Choroid plexus epithelial cell (primary cell): ENCODE data around the gene MESP1.
A peak's percentile ranks its signal among the peaks of the same experiment; 100 is the strongest.

Source experiments
- DNase-seq: peaks from one replicate; pipeline ENCODE4 v3.0.0-alpha.2; 2010; ENCODE audit warnings: low read depth
- H3K4me3 ChIP-seq: 2 replicates; pipeline ENCODE4 v1.5.1; 2011; ENCODE audit warnings: low read depth, mild to moderate bottlenecking, control low read depth, low read length, moderate library complexity
- CTCF ChIP-seq: conservative IDR thresholded peaks from 2 replicates; pipeline ENCODE4 v1.5.1; 2011; ENCODE audit warnings: low read depth, mild to moderate bottlenecking, control low read depth, inconsistent platforms, low read length, moderate library complexity

MESP1 gene

GRCh38 chr15:89766357-89767311 lies 15.6 kb upstream of the MESP1 start:
- DNase-seq, result no peak
- no peak for TF ChIP-seq CTCF
- H3K4me3 ChIP-seq, result no peak overlapping the region

GRCh38 chr15:89765694-89766093 lies 14.6 kb upstream of the MESP1 start:
- H3K4me3 ChIP-seq, result no peak overlapping the region
- TF ChIP-seq CTCF, result no peak
- DNase-seq, result no peak

GRCh38 chr15:89761929-89762328 lies 10.9 kb upstream of the MESP1 start:
- no peak for DNase-seq
- H3K4me3 ChIP-seq, result no peak overlapping the region
- TF ChIP-seq CTCF, result no peak

DNA sequence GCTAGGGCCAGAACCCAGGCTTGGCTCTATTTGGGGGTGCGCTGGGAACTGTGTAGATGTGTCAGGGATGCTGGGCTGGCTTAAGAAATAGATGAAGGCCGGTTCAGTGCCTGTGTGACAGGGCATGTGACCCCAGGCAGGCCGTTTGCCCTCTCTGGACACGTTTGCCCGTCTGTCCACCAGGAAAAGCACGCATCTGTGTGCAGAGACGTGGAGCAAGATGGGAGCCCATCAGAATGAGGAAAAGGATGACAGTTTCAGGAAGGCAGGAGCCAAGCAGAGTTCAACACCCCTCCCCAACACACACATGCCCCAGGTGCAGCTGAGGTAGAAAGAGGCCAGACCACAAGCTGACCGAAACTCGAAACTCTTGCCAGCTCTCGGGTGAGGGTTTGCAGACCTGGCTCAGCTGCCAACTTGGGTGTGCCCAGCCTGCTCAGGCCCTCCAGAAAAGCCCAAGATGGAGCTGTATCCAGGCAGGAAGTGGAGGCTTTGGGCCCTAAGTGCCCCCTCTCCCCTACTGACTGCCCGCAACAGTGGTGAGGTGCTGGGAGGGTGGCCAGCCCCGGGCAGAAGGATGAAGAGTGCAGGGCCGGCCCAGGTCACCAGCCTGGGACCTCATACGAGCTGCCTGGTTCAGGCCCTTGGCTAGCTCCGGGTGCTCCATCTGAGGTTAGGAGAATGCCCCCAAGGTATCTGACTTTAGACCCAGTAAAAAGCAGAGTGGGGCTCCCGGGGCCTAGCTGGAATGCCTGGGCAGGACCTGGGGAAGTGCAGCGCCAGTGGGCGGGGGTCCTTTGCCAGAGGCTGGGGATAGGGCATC lies 10.2 kb upstream of the MESP1 start:
- H3K4me3 ChIP-seq, result no peak overlapping the region
- no peak for DNase-seq
- no peak for TF ChIP-seq CTCF

- no peak overlapping the region for H3K4me3 ChIP-seq
- peak; percentile 77 for DNase-seq
Measured at GRCh38 chr15:89760303-89761008, 9.4 kb upstream of the MESP1 start.

More at GRCh38 chr15:89760303-89761008, 9.4 kb upstream of the MESP1 start:
- peak; percentile 98 for TF ChIP-seq CTCF
